ENCODE data around the gene TULP3. TPM values are rescaled to one million over a fixed set of nuclear protein-coding genes. Genes with fewer than 3 reads are reported as not detected.

The TULP3 gene
- total RNA-seq (1 to 10 TPM; 4.1 to 9.0 (median 5.7) TPM), polyA plus RNA-seq (1 to 10 TPM; 6.3 to 8.9 TPM)

GRCh38 chr12:2890388-2891239 lies at the start of gene TULP3:
TULP3 (plus strand) TSS chr12:2890891; CDS start chr12:2890948, 57 bp downstream.
- ATAC-seq (peak; percentile 97 to 99 (median 98)), FAIRE-seq (peak; percentile 32), DNase-seq (peak; percentile 98 to 100 (median 99))
- H3K9me3 ChIP-seq, result no peaks in the 10 kb centered on the region
- TF ChIP-seq, protein P1, sequence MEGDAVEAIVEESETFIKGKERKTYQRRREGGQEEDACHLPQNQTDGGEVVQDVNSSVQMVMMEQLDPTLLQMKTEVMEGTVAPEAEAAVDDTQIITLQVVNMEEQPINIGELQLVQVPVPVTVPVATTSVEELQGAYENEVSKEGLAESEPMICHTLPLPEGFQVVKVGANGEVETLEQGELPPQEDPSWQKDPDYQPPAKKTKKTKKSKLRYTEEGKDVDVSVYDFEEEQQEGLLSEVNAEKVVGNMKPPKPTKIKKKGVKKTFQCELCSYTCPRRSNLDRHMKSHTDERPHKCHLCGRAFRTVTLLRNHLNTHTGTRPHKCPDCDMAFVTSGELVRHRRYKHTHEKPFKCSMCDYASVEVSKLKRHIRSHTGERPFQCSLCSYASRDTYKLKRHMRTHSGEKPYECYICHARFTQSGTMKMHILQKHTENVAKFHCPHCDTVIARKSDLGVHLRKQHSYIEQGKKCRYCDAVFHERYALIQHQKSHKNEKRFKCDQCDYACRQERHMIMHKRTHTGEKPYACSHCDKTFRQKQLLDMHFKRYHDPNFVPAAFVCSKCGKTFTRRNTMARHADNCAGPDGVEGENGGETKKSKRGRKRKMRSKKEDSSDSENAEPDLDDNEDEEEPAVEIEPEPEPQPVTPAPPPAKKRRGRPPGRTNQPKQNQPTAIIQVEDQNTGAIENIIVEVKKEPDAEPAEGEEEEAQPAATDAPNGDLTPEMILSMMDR (IDR thresholded peaks at IDR 0.05), result no peak
- intact Hi-C loops (cut with DNase I), result no loop called here
- H3K4me3 ChIP-seq, result peak within 1 kb of the TSS; percentile 62 to 91 (median 65)
- WGBS, 2 donors, result 0 to 1% methylated on average over 80 to 83 of the region's 83 CpGs
- no peaks in the 10 kb centered on the region for H3K27me3 ChIP-seq
- no peaks in the 10 kb centered on the region for H3K36me3 ChIP-seq
- H3K27ac ChIP-seq, result peak within 1 kb of the TSS; percentile 72 to 96 (median 86)
- H3K4me1 ChIP-seq, result no peaks in the 10 kb centered on the region

- Histone ChIP-seq H3K27me3 (no peaks in the 10 kb centered on the region), H3K9me3 (no peaks in the 10 kb centered on the region), H3K36me3 (peaks cover 0 to 4% (median 0%) of the 10 kb centered on the region in 3 donors), H3K4me1 (no peaks in the 10 kb centered on the region), H3K27ac (no peak overlapping the region), H3K4me3 (no peak overlapping the region)
- FAIRE-seq (no peak), ATAC-seq (no peak), DNase-seq (no peak)
- WGBS, 2 donors, result 68 to 80% methylated on average over 9 of the region's 9 CpGs
- intact Hi-C loops (cut with DNase I), result no loop called here
- TF ChIP-seq, protein P1 (IDR thresholded peaks at IDR 0.05), result no peak
These were observed 49.5 kb upstream of the TULP3 start for GRCh38 chr12:2841056-2841650.

DNA sequence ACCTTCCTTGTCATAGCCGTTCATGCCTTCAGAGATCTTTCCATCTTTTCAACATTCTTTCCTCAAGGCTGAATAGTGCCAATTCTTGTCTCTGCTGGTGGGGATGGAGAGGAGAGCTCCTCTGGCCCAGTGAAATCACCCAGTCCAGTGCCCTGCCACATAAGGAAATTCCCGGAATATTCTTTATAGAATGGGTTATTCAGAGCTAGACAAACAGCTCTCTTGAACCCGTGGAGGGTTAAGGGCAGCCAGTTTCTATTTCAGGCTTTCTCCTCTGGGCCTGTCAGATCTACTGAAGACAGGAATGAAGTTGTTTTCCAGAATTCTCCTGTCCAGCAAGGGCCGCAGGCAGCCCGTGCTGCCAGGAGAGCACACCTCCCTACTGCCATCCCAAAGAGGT lies 47.7 kb upstream of the TULP3 start:
- intact Hi-C loops (cut with DNase I), result no loop called here
- TF ChIP-seq, protein P1 (IDR thresholded peaks at IDR 0.05), result no peak
- FAIRE-seq (no peak), ATAC-seq (no peak), DNase-seq (no peak)
- Histone ChIP-seq H3K27ac (no peak overlapping the region), H3K4me1 (no peaks in the 10 kb centered on the region), H3K27me3 (no peaks in the 10 kb centered on the region), H3K36me3 (peaks cover 0 to 4% (median 0%) of the 10 kb centered on the region in 3 donors), H3K9me3 (no peaks in the 10 kb centered on the region), H3K4me3 (no peak overlapping the region)
- 81 to 83% methylated on average over 5 of the region's 5 CpGs for WGBS, 2 donors

- Histone ChIP-seq H3K4me3 (no peak overlapping the region), H3K36me3 (peaks cover 0 to 4% (median 0%) of the 10 kb centered on the region in 3 donors), H3K4me1 (no peaks in the 10 kb centered on the region), H3K27me3 (no peaks in the 10 kb centered on the region), H3K27ac (no peak overlapping the region), H3K9me3 (no peaks in the 10 kb centered on the region)
- intact Hi-C loops (cut with DNase I), result no loop called here
- TF ChIP-seq, protein P1 (IDR thresholded peaks at IDR 0.05), result no peak
- WGBS, 2 donors, result 67 to 69% methylated on average over 9 of the region's 9 CpGs
- DNase-seq, result no peak
- no peak for ATAC-seq
- FAIRE-seq, result no peak
These were observed 45.9 kb upstream of the TULP3 start for GRCh38 chr12:2844786-2845185.
